ENCODE results near the gene BLOC1S1.

GRCh38 chr12:55728186-55728938 is 12.5 kb downstream of the BLOC1S1 start:
- TF ChIP-seq ZNF274 (IDR thresholded peaks at IDR 0.05; ENCODE audit: low read depth, low read length) (no peak), YY1 (IDR thresholded peaks at IDR 0.05; ENCODE audit: insufficient read depth, insufficient read length) (no peak)
